Measurements from ENCODE around the gene KLF6.

DNA sequence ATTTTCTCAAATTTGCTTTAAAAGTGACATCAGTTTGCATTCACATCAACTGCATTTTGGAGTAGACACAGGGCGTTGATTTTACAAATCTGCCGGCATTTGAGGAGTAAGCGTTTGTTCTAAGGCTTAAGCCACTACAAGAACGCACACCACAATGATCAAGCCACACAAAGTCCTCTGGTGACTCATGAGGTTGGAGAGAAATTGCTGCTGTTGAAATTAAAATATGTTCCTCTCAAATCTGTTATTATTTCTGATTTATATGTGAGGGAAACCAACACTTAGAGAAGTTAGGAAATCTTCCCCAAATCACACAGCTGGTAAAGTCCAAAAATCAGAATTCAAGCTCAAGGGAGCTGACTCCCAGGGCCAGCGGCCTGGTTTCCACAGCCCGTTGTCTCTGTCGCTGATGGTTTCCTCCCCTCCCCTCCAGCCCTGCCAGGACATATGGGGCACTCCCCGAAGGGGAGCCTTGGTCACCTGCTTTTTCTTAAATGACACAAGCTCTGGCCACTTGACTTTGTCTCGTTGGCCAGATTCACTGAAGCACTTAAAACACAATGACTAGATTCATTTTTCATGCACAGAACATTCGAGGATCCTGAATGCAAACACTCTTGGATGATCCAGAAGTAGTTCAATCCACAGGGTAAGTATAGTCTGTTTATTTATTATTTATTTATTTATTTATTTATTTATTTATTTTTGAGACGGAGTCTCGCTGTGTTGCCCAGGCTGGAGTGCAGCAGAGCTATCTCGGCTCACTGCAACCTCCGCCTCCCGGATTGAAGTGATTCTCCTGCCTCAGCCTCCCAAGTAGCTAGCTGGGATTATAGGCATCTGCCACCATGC, 29.2 kb upstream of the KLF6 start:
- TF ChIP-seq, protein P1, sequence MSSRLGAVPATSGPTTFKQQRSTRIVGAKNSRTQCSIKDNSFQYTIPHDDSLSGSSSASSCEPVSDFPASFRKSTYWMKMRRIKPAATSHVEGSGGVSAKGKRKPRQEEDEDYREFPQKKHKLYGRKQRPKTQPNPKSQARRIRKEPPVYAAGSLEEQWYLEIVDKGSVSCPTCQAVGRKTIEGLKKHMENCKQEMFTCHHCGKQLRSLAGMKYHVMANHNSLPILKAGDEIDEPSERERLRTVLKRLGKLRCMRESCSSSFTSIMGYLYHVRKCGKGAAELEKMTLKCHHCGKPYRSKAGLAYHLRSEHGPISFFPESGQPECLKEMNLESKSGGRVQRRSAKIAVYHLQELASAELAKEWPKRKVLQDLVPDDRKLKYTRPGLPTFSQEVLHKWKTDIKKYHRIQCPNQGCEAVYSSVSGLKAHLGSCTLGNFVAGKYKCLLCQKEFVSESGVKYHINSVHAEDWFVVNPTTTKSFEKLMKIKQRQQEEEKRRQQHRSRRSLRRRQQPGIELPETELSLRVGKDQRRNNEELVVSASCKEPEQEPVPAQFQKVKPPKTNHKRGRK (tag; IDR thresholded peaks at IDR 0.05): no peak
- TF ChIP-seq NRF1 (conservative IDR thresholded peaks at IDR 0.05 in 1 of 2, IDR thresholded peaks at IDR 0.05 in 1 of 2): no peak
- TF ChIP-seq, protein P2, sequence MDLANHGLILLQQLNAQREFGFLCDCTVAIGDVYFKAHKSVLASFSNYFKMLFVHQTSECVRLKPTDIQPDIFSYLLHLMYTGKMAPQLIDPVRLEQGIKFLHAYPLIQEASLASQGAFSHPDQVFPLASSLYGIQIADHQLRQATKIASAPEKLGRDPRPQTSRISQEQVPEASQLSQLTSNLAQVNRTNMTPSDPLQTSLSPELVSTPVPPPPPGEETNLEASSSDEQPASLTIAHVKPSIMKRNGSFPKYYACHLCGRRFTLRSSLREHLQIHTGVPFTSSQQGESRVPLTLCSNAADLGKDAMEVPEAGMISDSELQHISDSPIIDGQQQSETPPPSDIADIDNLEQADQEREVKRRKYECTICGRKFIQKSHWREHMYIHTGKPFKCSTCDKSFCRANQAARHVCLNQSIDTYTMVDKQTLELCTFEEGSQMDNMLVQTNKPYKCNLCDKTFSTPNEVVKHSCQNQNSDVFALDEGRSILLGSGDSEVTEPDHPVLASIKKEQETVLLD (IDR thresholded peaks at IDR 0.05): no peak
- TF ChIP-seq POLR2A (conservative IDR thresholded peaks at IDR 0.05): no peak
- no peak for TF ChIP-seq BACH1 (tag; IDR thresholded peaks at IDR 0.05)

All from K562 (cell line).